H1 (cell line): ENCODE results near the gene GRIP2.

Experiments used
- ASH2L ChIP-seq: fragments of 200-600, 300-600 bp; sonication (generic); IDR thresholded peaks from one replicate; pipeline ENCODE4 v1.7.1; 2017; ENCODE audit warnings: low read length
- CHD1 ChIP-seq: IDR thresholded peaks from 2 replicates; pipeline ENCODE4 v1.6.1; 2012; ENCODE audit warnings: low read depth, low read length, improper control_type of control experiment
- EP300 ChIP-seq, 2 experiments: IDR thresholded peaks; 1 replicate in 1 of 2; 2 replicates in 1 of 2; pipeline ENCODE4 v1.6.1; 2011 to 2012; ENCODE audit warnings: low read depth in 2 of 2, low read length in 2 of 2, mild to moderate bottlenecking in 2 of 2, borderline replicate concordance in 1 of 2, inconsistent platforms in 1 of 2, moderate library complexity in 1 of 2
- EZH2 ChIP-seq: fragments of 200-600 bp; sonication (generic); IDR thresholded peaks from 2 replicates; pipeline ENCODE4 v1.7.1; 2012; ENCODE audit warnings: low read depth, mild to moderate bottlenecking, moderate library complexity, low read length, inconsistent platforms; ENCODE audit not compliant: severe bottlenecking
- JUN ChIP-seq: IDR thresholded peaks from 2 replicates; pipeline ENCODE4 v1.6.1; 2011; ENCODE audit warnings: low read depth, mild to moderate bottlenecking, improper control_type of control experiment, low read length
- KDM4A ChIP-seq: IDR thresholded peaks from one replicate; pipeline ENCODE4 v1.7.1; 2012; ENCODE audit warnings: low read depth, mild to moderate bottlenecking, moderate library complexity, low read length, inconsistent platforms; ENCODE audit not compliant: severe bottlenecking
- KDM5A ChIP-seq: fragments of 200-600 bp; IDR thresholded peaks from 2 replicates; pipeline ENCODE4 v1.7.1; 2012; ENCODE audit warnings: mild to moderate bottlenecking, low read length, inconsistent platforms, mixed read lengths
- POLR2A ChIP-seq, 2 experiments: IDR thresholded peaks; 1 replicate in 1 of 2; 2 replicates in 1 of 2; pipeline ENCODE4 v1.6.1; 2011; ENCODE audit warnings: low read depth in 2 of 2, low read length in 2 of 2, mild to moderate bottlenecking in 2 of 2; ENCODE audit errors: control extremely low read depth in 1 of 2
- RBBP5 ChIP-seq: IDR thresholded peaks from 2 replicates; pipeline ENCODE4 v1.7.1; 2012; ENCODE audit warnings: low read depth, mild to moderate bottlenecking, inconsistent platforms, low read length, moderate library complexity, borderline replicate concordance
- RNF2 ChIP-seq: fragments of 200-900, 300-1000 bp; sonication (generic); IDR thresholded peaks from 2 replicates; pipeline ENCODE4 v1.7.1; 2016; ENCODE audit warnings: borderline replicate concordance, low read depth, mild to moderate bottlenecking, antibody characterized with exemption, low read length; ENCODE audit not compliant: poor library complexity, severe bottlenecking; ENCODE audit errors: missing control alignments
- YY1 ChIP-seq: IDR thresholded peaks from 2 replicates; pipeline ENCODE4 v1.6.1; 2011; ENCODE audit warnings: low read depth, mild to moderate bottlenecking, low read length
- TF ChIP-seq, protein P1 (sequence below), 3 experiments: IDR thresholded peaks; 1 replicate in 2 of 3; 2 replicates in 1 of 3; pipeline versions ENCODE4 v1.5.1 to v1.6.1; 2011; ENCODE audit warnings: low read length in 3 of 3, mild to moderate bottlenecking in 3 of 3, inconsistent platforms in 2 of 3, low read depth in 1 of 3, moderate library complexity in 1 of 3; ENCODE audit not compliant: insufficient read depth in 1 of 3; ENCODE audit errors: control extremely low read depth in 1 of 3
- TF ChIP-seq, protein P2 (sequence below): IDR thresholded peaks from 2 replicates; pipeline ENCODE4 v1.6.1; 2012; ENCODE audit warnings: inconsistent platforms

DNA sequence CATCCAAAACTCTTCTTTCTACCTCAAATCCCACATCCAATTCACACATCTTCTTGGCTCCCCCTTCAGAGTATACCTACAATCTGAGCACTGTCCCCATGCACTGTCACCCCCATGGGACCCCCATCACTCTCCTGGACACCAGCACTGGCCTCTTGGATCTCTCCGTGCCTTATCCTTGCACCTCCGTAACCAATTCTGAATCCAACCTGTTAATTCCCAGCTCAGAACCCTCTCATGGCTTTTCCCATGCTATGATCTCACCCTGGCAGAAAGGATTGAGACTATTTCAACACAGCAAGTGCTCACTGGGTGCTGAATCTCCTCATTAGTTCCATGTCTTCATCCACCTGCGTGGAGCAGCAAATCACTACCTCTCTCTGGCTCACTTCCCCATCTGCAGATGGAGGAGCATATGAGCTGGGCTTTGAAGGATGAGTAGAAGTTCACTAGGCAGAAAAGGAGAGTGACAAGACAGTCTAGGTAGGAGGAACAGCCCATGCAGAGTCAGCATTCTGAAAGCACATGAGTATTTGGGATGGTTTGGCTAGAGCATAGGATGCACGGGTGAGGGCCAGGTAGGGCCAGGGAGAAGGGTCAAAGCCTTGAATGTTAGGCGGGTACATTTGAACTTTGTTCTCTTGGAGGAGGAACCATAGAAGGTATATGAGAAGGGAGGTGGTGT, 89.1 kb downstream of the GRIP2 start:
- TF ChIP-seq, protein P1, sequence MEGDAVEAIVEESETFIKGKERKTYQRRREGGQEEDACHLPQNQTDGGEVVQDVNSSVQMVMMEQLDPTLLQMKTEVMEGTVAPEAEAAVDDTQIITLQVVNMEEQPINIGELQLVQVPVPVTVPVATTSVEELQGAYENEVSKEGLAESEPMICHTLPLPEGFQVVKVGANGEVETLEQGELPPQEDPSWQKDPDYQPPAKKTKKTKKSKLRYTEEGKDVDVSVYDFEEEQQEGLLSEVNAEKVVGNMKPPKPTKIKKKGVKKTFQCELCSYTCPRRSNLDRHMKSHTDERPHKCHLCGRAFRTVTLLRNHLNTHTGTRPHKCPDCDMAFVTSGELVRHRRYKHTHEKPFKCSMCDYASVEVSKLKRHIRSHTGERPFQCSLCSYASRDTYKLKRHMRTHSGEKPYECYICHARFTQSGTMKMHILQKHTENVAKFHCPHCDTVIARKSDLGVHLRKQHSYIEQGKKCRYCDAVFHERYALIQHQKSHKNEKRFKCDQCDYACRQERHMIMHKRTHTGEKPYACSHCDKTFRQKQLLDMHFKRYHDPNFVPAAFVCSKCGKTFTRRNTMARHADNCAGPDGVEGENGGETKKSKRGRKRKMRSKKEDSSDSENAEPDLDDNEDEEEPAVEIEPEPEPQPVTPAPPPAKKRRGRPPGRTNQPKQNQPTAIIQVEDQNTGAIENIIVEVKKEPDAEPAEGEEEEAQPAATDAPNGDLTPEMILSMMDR (IDR thresholded peaks at IDR 0.05; ENCODE audit: control extremely low read depth in 1 of 3, insufficient read depth in 1 of 3, low read depth in 1 of 3, low read length in 3 of 3) = no peak
- TF ChIP-seq POLR2A (IDR thresholded peaks at IDR 0.05; ENCODE audit: control extremely low read depth in 1 of 2, low read depth in 2 of 2, low read length in 2 of 2) (no peak), CHD1 (no peak), YY1 (no peak), KDM5A (no peak), EP300 (IDR thresholded peaks at IDR 0.05; ENCODE audit: borderline replicate concordance in 1 of 2, low read depth in 2 of 2, low read length in 2 of 2) (no peak), ASH2L (no peak), EZH2 (no peak), KDM4A (no peak), JUN (no peak), RNF2 (no peak), RBBP5 (no peak)
- TF ChIP-seq, protein P2, sequence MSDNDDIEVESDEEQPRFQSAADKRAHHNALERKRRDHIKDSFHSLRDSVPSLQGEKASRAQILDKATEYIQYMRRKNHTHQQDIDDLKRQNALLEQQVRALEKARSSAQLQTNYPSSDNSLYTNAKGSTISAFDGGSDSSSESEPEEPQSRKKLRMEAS = no peak
